Esophagus muscularis mucosa (tissue), 4 donors: ENCODE measurements around the gene BORCS5.

Experiments
- EP300 ChIP-seq: sonication (generic); formaldehyde crosslinking; IDR thresholded peaks from one replicate; pipeline ENCODE4 v1.6.1; 2017; ENCODE audit warnings: antibody characterized with exemption
- POLR2A ChIP-seq: fragments of 450-650 bp; IDR thresholded peaks from one replicate; pipeline ENCODE4 v1.6.1; 2017; ENCODE audit warnings: antibody characterized with exemption, moderate library complexity, mild to moderate bottlenecking, low read depth
- POLR2AphosphoS5 ChIP-seq, 2 donors: sonication (generic); formaldehyde crosslinking; IDR thresholded peaks; one replicate each; pipeline ENCODE4 v1.6.1; 2017; ENCODE audit warnings: antibody characterized with exemption in 2 of 2
- TF ChIP-seq, protein P1 (sequence below), 3 experiments: fragments of 200-600 bp in 2 of 3; fragments of 450-650 bp in 1 of 3; sonication (generic) in 2 of 3; IDR thresholded peaks; one replicate each; pipeline ENCODE4 v1.5.1; 2017 to 2019; ENCODE audit warnings: antibody characterized with exemption in 3 of 3, mild to moderate bottlenecking in 2 of 3, moderate library complexity in 1 of 3

GRCh38 chr12:12446786-12447185 is 89.9 kb downstream of the BORCS5 start:
- TF ChIP-seq, protein P1, sequence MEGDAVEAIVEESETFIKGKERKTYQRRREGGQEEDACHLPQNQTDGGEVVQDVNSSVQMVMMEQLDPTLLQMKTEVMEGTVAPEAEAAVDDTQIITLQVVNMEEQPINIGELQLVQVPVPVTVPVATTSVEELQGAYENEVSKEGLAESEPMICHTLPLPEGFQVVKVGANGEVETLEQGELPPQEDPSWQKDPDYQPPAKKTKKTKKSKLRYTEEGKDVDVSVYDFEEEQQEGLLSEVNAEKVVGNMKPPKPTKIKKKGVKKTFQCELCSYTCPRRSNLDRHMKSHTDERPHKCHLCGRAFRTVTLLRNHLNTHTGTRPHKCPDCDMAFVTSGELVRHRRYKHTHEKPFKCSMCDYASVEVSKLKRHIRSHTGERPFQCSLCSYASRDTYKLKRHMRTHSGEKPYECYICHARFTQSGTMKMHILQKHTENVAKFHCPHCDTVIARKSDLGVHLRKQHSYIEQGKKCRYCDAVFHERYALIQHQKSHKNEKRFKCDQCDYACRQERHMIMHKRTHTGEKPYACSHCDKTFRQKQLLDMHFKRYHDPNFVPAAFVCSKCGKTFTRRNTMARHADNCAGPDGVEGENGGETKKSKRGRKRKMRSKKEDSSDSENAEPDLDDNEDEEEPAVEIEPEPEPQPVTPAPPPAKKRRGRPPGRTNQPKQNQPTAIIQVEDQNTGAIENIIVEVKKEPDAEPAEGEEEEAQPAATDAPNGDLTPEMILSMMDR (IDR thresholded peaks at IDR 0.05), result no peak
- TF ChIP-seq POLR2AphosphoS5 (IDR thresholded peaks at IDR 0.05) (no peak), POLR2A (no peak), EP300 (no peak)
